Loucy (cell line): ENCODE data around the gene GAREM1.

ENCODE experiments used
- H2AFZ ChIP-seq: fragments of 200-600 bp; sonication (generic); 2 replicates; pipeline ENCODE4 v1.6.0; 2016; ENCODE audit warnings: antibody characterized with exemption, mild to moderate bottlenecking, low read length, moderate library complexity
- H3F3A ChIP-seq: fragments of 200-600 bp; 2 replicates; pipeline ENCODE4 v1.6.0; 2016; ENCODE audit warnings: antibody characterized with exemption, low read depth, mild to moderate bottlenecking
- H3K27me3 ChIP-seq: fragments of 200-600 bp; sonication (generic); 2 replicates; pipeline ENCODE4 v1.6.1; 2014; ENCODE audit warnings: low read length, mild to moderate bottlenecking; ENCODE audit not compliant: insufficient read depth, poor library complexity, severe bottlenecking
- H3K36me3 ChIP-seq: fragments of 200-600 bp; sonication (generic); 2 replicates; pipeline ENCODE4 v1.6.1; 2016; ENCODE audit warnings: low read length; ENCODE audit not compliant: insufficient read depth
- H3K4me1 ChIP-seq: fragments of 200-600 bp; sonication (generic); 2 replicates; pipeline ENCODE4 v1.5.1; 2014; ENCODE audit warnings: low read length, mild to moderate bottlenecking; ENCODE audit not compliant: insufficient read depth, poor library complexity, severe bottlenecking
- H3K4me2 ChIP-seq: fragments of 200-600 bp; sonication (generic); 2 replicates; pipeline ENCODE4 v1.6.0; 2014; ENCODE audit warnings: antibody characterized with exemption, low read length, low read depth, mild to moderate bottlenecking; ENCODE audit not compliant: poor library complexity, severe bottlenecking
- H3K4me3 ChIP-seq: fragments of 200-600 bp; sonication (generic); 2 replicates; pipeline ENCODE4 v1.5.1; 2014; ENCODE audit warnings: low read length, mild to moderate bottlenecking, mixed read lengths; ENCODE audit not compliant: poor library complexity, severe bottlenecking
- H3K79me2 ChIP-seq: fragments of 200-600 bp; sonication (generic); 2 replicates; pipeline ENCODE4 v1.6.1; 2014; ENCODE audit warnings: low read length; ENCODE audit not compliant: insufficient read depth
- H3K9ac ChIP-seq: fragments of 200-600 bp; sonication (generic); 2 replicates; pipeline ENCODE4 v1.6.0; 2014; ENCODE audit warnings: mild to moderate bottlenecking, low read depth, low read length, moderate library complexity; ENCODE audit not compliant: poor library complexity, severe bottlenecking
- H3K9me2 ChIP-seq: fragments of 200-600 bp; sonication (generic); replicated peaks from 2 replicates; pipeline ENCODE4 v1.6.1; 2016; ENCODE audit warnings: low read depth, low read length, mixed read lengths
- H3K9me3 ChIP-seq: fragments of 200-600 bp; sonication (generic); 2 replicates; pipeline ENCODE4 v1.6.1; 2014; ENCODE audit warnings: mild to moderate bottlenecking, antibody characterized with exemption, low read length, low read depth; ENCODE audit not compliant: insufficient read depth
- H4K20me1 ChIP-seq: fragments of 200-600 bp; sonication (generic); 2 replicates; pipeline ENCODE4 v1.6.0; 2014; ENCODE audit warnings: antibody characterized with exemption, low read length, mild to moderate bottlenecking; ENCODE audit not compliant: insufficient read depth, poor library complexity, severe bottlenecking
- EZH2phosphoT487 ChIP-seq: fragments of 200-600 bp; IDR thresholded peaks from 2 replicates; pipeline ENCODE4 v1.6.1; 2018; ENCODE audit warnings: antibody characterized with exemption, mild to moderate bottlenecking, moderate library complexity, borderline replicate concordance
- TF ChIP-seq, protein P1 (sequence below): fragments of 200-600 bp; sonication (generic); conservative IDR thresholded peaks from 2 replicates; pipeline ENCODE4 v1.5.1; 2014; ENCODE audit warnings: mild to moderate bottlenecking, antibody characterized with exemption, low read length

GAREM1 gene

GRCh38 chr18:32425466-32425865 lies 45.2 kb downstream of the GAREM1 start:
- Histone ChIP-seq H3K4me2 (no peak overlapping the region), H3K36me3 (no peaks in the 10 kb centered on the region), H2AFZ (no peak overlapping the region), H3F3A (no peaks in the 10 kb centered on the region), H3K9me3 (no peaks in the 10 kb centered on the region), H3K9me2 (no peaks in the 10 kb centered on the region), H3K27me3 (no peaks in the 10 kb centered on the region), H3K9ac (no peak overlapping the region), H3K4me1 (no peaks in the 10 kb centered on the region), H3K79me2 (no peaks in the 10 kb centered on the region), H3K4me3 (no peak overlapping the region), H4K20me1 (no peaks in the 10 kb centered on the region)
- TF ChIP-seq, protein P1, sequence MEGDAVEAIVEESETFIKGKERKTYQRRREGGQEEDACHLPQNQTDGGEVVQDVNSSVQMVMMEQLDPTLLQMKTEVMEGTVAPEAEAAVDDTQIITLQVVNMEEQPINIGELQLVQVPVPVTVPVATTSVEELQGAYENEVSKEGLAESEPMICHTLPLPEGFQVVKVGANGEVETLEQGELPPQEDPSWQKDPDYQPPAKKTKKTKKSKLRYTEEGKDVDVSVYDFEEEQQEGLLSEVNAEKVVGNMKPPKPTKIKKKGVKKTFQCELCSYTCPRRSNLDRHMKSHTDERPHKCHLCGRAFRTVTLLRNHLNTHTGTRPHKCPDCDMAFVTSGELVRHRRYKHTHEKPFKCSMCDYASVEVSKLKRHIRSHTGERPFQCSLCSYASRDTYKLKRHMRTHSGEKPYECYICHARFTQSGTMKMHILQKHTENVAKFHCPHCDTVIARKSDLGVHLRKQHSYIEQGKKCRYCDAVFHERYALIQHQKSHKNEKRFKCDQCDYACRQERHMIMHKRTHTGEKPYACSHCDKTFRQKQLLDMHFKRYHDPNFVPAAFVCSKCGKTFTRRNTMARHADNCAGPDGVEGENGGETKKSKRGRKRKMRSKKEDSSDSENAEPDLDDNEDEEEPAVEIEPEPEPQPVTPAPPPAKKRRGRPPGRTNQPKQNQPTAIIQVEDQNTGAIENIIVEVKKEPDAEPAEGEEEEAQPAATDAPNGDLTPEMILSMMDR, result no peak
- TF ChIP-seq EZH2phosphoT487, result no peak

DNA sequence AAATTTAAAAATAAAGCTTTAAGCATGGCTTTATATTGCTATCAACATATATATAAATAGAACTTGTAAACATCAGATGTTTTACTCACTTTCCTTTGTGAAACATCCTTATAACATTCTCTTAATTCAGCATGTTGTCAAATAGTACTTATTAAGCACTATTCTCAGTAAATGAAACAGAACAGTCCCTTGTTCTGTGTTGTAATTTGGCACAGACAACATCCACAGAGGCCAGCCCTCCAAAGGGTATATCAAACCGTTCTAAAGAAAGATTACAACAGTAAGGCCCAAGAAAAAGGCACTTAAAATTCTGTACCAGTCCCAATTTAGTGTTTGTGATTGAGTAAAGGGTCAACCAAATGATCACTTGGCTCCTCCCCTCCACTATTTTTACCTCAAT lies 46.0 kb downstream of the GAREM1 start:
- TF ChIP-seq EZH2phosphoT487, result no peak
- TF ChIP-seq, protein P1, result no peak
- Histone ChIP-seq H3K9me2 (no peaks in the 10 kb centered on the region), H3K4me2 (no peak overlapping the region)

DNA sequence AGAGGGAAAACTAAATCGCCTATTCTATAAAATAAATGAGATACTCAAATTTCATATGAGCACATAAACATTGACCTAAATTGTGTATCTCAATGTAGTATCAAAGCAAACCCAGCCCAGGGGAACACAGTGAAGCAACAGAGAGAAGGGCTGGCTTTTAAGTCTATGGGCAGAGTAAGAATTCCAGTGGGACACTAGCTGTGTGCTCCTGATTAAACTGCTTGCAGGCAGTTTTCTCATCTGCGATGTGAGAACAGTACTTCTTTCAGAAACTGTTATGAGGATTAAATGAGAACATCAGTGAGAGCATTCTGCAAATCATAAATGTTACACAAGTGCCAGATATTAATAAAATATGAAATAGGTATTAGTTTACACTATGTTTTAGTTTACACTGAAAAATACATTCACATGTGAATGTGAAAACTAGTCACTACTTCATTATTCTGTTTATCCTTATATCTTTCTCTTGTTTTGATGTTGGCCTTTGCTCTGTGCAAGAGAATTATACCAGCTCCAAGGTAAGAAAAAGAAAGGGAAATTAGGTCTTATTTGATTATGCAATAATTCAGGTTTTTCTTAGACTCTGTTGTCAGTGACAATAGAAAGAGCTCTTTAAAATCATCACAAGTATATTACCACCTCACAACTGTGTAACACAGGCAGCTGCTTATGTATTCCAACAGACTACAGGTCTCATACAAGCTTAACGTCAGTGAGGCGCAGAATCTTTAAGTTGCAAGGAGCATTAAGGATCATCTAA lies 47.5 kb downstream of the GAREM1 start:
- Histone ChIP-seq H2AFZ (no peak overlapping the region), H3F3A (no peaks in the 10 kb centered on the region), H3K4me2 (no peak overlapping the region), H3K27me3 (no peaks in the 10 kb centered on the region), H3K4me1 (no peaks in the 10 kb centered on the region), H3K9me3 (no peaks in the 10 kb centered on the region), H3K9ac (no peak overlapping the region), H3K36me3 (no peaks in the 10 kb centered on the region), H3K4me3 (no peak overlapping the region), H3K9me2 (no peaks in the 10 kb centered on the region), H4K20me1 (no peaks in the 10 kb centered on the region), H3K79me2 (no peaks in the 10 kb centered on the region)
- no peak for TF ChIP-seq EZH2phosphoT487
- TF ChIP-seq, protein P1, result no peak

More for the DNA sequence above, 46.0 kb downstream of the GAREM1 start:
- no peak overlapping the region for H3K9ac ChIP-seq
- no peaks in the 10 kb centered on the region for H3F3A ChIP-seq
- no peak overlapping the region for H2AFZ ChIP-seq
- no peaks in the 10 kb centered on the region for H3K79me2 ChIP-seq
- no peaks in the 10 kb centered on the region for H3K9me3 ChIP-seq
- H3K27me3 ChIP-seq, result no peaks in the 10 kb centered on the region
- no peaks in the 10 kb centered on the region for H4K20me1 ChIP-seq
- no peak overlapping the region for H3K4me3 ChIP-seq
- no peaks in the 10 kb centered on the region for H3K4me1 ChIP-seq
- no peaks in the 10 kb centered on the region for H3K36me3 ChIP-seq
